SH-SY5Y (cell line): ENCODE results near the gene CREB3L2.

Source experiments
- GATA2 ChIP-seq: IDR thresholded peaks from 2 replicates; pipeline ENCODE4 v1.6.1; 2011; ENCODE audit warnings: mild to moderate bottlenecking, low read depth, low read length
- GATA3 ChIP-seq: IDR thresholded peaks from 2 replicates; pipeline ENCODE4 v1.6.1; 2011; ENCODE audit warnings: low read depth, mild to moderate bottlenecking, low read length, moderate library complexity

GRCh38 chr7:137925754-137926153, 76.1 kb downstream of the CREB3L2 start:
- TF ChIP-seq GATA3: no peak
- TF ChIP-seq GATA2: no peak
